Activated CD8-positive, alpha-beta T cell treated with anti-CD3 and anti-CD28 coated beads for 36 hours (primary cell): ENCODE data around the gene IRF2. TPM values are rescaled to one million over a fixed set of nuclear protein-coding genes. Genes with fewer than 3 reads are reported as not detected.

ENCODE experiments used
- ATAC-seq: fragments of 200-7000 bp; cut with Tn5 transposase; one replicate; pipeline ENCODE4 v1.10.0; 2021; ENCODE audit warnings: mild to moderate bottlenecking, moderate library complexity
- CTCF ChIA-PET: fragments of 350-600 bp; sonication (Branson Sonifier 250); formaldehyde crosslinking; loops from one replicate; lab custom pipeline; 2021; ENCODE audit warnings: antibody characterized with exemption; lab: Charles Lee
- POLR2A ChIA-PET: fragments of 350-600 bp; sonication (Branson Sonifier 250); formaldehyde crosslinking; loops from one replicate; lab custom pipeline; 2021; ENCODE audit warnings: antibody characterized with exemption; lab: Charles Lee
- DNase-seq: peaks from one replicate; pipeline ENCODE4 v3.0.0-alpha.2; 2020
- H3K27ac Mint-ChIP-seq: one replicate; pipeline ENCODE4 v1.8.0; 2021; ENCODE audit warnings: mild to moderate bottlenecking, mixed read lengths
- H3K27me3 Mint-ChIP-seq: one replicate; pipeline ENCODE4 v1.8.0; 2021; ENCODE audit warnings: mixed read lengths
- H3K36me3 Mint-ChIP-seq: one replicate; pipeline ENCODE4 v1.8.0; 2021; ENCODE audit warnings: low read depth, mixed read lengths
- H3K4me1 Mint-ChIP-seq: one replicate; pipeline ENCODE4 v1.8.0; 2021; ENCODE audit warnings: low read depth, mixed read lengths
- H3K4me3 Mint-ChIP-seq: one replicate; pipeline ENCODE4 v1.8.0; 2021; ENCODE audit warnings: mild to moderate bottlenecking, moderate library complexity, mixed read lengths
- H3K9me3 Mint-ChIP-seq: one replicate; pipeline ENCODE4 v1.8.0; 2021; ENCODE audit warnings: mixed read lengths
- intact Hi-C: fragments of 100-400 bp; cut with micrococcal nuclease; formaldehyde crosslinking; loops from one replicate; pipeline ENCODE4 v1.10.0; 2022
- total RNA-seq, 2 experiments: library from RNA; stranded (reverse); gene quantifications; one replicate each; pipeline ENCODE4 v1.2.3, GENCODE V29; 2021
- TF ChIP-seq, protein P1 (sequence below): fragments of 200-600 bp; IDR thresholded peaks from one replicate; pipeline ENCODE4 v1.8.0; 2022; ENCODE audit warnings: antibody characterized with exemption, mild to moderate bottlenecking

The IRF2 gene
- total RNA-seq, 2 experiments from 2014 or later: 48.1 to 56.4 TPM

GRCh38 chr4:184419976-184420375 is 54.4 kb downstream of the IRF2 start:
- intact Hi-C loops: loop anchor here (5.0 kb wide), 4 partner anchors 42 to 153 kb away; no protein-coding TSS in a partner anchor
- ChIA-PET POLR2A (interaction anchor here (0.5 to 1.2 kb wide), 3 partner anchors 10 to 138 kb away, joined by 3 read pairs; no protein-coding TSS in a partner anchor), CTCF (interaction anchor here (2.5 kb wide), 1 partner anchor 156 kb away, joined by 13 read pairs; no protein-coding TSS in a partner anchor)
- peak overlapping the region; percentile 12 for H3K4me3 Mint-ChIP-seq
- DNase-seq: no peak
- H3K36me3 Mint-ChIP-seq: peaks cover 74% of the 10 kb centered on the region
- ATAC-seq: no peak
- no peaks in the 10 kb centered on the region for H3K27me3 Mint-ChIP-seq
- TF ChIP-seq, protein P1, sequence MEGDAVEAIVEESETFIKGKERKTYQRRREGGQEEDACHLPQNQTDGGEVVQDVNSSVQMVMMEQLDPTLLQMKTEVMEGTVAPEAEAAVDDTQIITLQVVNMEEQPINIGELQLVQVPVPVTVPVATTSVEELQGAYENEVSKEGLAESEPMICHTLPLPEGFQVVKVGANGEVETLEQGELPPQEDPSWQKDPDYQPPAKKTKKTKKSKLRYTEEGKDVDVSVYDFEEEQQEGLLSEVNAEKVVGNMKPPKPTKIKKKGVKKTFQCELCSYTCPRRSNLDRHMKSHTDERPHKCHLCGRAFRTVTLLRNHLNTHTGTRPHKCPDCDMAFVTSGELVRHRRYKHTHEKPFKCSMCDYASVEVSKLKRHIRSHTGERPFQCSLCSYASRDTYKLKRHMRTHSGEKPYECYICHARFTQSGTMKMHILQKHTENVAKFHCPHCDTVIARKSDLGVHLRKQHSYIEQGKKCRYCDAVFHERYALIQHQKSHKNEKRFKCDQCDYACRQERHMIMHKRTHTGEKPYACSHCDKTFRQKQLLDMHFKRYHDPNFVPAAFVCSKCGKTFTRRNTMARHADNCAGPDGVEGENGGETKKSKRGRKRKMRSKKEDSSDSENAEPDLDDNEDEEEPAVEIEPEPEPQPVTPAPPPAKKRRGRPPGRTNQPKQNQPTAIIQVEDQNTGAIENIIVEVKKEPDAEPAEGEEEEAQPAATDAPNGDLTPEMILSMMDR: no peak
- H3K9me3 Mint-ChIP-seq: peaks cover 7% of the 10 kb centered on the region
- peaks cover 72% of the 10 kb centered on the region for H3K4me1 Mint-ChIP-seq
- H3K27ac Mint-ChIP-seq: peak overlapping the region; percentile 56

DNA sequence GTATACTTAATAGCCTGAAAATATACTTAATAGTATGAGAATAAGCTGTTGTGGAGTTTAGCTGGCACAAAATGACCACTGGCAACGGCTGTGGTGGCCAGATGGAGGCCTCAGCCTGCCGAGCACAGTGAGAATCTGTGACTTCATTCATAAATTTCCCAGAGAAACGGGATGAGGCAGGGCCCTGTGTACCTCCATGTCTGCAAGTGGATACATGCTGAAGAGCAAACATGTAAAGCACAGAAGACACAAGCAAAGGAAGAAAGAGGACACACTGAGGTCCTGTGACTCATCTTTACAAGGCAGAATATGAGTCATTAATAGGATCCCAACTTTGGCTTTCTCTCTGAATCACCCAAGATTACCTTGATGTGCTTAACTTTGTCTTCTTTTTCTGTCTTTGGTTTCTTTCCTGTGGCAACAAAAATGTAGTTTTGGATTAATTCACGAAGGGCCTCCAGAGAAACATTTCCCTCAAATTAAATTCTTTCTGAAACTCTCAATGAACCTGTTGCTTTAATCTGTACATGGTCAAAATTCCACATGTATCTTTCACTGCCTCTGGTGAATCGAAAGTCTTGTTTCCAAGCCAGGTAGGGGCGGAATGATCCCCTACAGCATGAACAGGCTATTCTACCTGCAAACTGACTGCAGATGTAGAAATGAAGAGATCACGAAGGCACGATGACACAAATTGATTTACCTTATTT is 56.4 kb downstream of the IRF2 start:
- peaks cover 71% of the 10 kb centered on the region for H3K36me3 Mint-ChIP-seq
- peaks cover 81% of the 10 kb centered on the region for H3K4me1 Mint-ChIP-seq
- peak overlapping the region; percentile 70 for H3K4me3 Mint-ChIP-seq
- DNase-seq: peak; percentile 22
- peak; percentile 76 for ATAC-seq
- peaks cover 3% of the 10 kb centered on the region for H3K9me3 Mint-ChIP-seq
- intact Hi-C loops: loop anchor here (2.0 to 5.0 kb wide), 5 partner anchors 44 to 151 kb away; no protein-coding TSS in a partner anchor
- POLR2A ChIA-PET: interaction anchor here (0.7 to 1.7 kb wide), 7 partner anchors 9 to 137 kb away, joined by 3 to 11 read pairs (median 3); partner anchors contain the start of gene IRF2
- TF ChIP-seq, protein P1: no peak
- CTCF ChIA-PET: interaction anchor here (0.6 to 1.7 kb wide), 13 partner anchors 37 to 157 kb away, joined by 3 to 11 read pairs (median 3); partner anchors contain the start of gene IRF2
- no peaks in the 10 kb centered on the region for H3K27me3 Mint-ChIP-seq
- H3K27ac Mint-ChIP-seq: peak overlapping the region; percentile 93

DNA sequence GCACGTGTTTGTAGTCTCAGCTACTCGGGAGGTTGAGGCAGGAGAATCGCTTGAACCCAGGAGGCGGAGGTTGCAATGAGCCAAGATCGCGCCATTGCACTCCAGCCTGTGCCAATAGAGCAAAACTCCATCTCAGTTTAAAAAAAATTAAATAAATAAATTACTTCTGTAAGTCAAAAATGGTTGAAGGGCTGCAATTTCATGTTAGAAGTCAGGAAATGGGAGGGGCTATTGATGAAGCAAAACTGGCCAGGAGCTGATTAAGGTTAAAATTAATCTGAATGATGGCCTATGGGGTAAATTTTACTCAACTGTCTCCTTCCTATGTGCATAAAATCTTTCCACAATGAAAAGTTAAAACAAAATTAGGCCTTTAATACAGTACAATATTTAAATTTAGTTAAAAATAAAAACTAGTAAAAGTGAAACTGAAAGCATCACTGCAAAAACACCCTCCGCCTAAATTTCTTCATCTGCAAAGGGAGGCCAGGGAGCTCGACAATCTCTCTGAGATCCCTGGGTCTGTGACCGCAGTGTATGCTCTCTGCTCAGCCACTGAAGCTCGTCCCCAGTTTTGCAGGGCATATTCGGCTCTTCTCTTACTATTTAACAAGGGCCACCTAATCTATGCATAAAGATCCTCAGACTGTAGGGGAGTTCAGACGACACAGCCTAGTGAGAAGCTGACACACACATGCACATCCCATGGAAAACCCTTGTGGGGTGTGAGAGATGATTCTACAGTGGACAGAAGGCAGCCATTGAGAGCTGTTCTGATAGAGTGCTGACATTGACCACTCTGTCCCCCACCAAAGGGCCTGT is 57.2 kb downstream of the IRF2 start:
- Mint-ChIP-seq H3K4me3 (peak overlapping the region; percentile 70), H3K4me1 (peaks cover 78% of the 10 kb centered on the region), H3K27me3 (no peaks in the 10 kb centered on the region), H3K36me3 (peaks cover 68% of the 10 kb centered on the region), H3K27ac (peak overlapping the region; percentile 93), H3K9me3 (no peaks in the 10 kb centered on the region)
- TF ChIP-seq, protein P1: no peak
- ATAC-seq (peak; percentile 47), DNase-seq (peak; percentile 73)
- CTCF ChIA-PET: interaction anchor here (0.6 to 1.9 kb wide), 13 partner anchors 23 to 156 kb away, joined by 3 to 11 read pairs (median 3); partner anchors contain the start of gene IRF2
- POLR2A ChIA-PET: interaction anchor here (0.6 to 1.7 kb wide), 9 partner anchors 8 to 232 kb away, joined by 3 to 11 read pairs (median 3); partner anchors contain the start of gene IRF2
- intact Hi-C loops: loop anchor here (2.0 to 5.0 kb wide), 5 partner anchors 45 to 150 kb away; no protein-coding TSS in a partner anchor

DNA sequence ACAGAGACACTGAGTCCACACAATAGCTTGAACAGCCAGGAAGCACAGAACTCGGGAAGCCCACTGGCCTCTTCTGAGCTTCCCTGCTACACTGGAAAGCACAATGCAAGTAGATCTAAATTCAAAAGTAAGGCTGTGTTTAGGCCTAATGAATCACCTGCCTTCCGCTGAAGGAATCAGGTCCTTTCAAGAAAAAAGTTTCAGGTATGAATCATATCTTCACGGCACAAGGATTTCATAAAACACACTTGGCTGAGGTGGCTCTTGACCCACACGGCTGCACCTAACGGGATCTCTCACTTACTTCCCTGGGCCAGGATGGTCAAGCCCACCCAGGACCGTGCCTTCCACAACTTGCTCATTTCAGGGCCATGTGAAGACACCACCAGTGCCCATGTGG is 59.3 kb downstream of the IRF2 start:
- Mint-ChIP-seq H3K4me1 (peaks cover 69% of the 10 kb centered on the region), H3K9me3 (no peaks in the 10 kb centered on the region), H3K27ac (peak overlapping the region; percentile 47), H3K36me3 (peaks cover 55% of the 10 kb centered on the region), H3K4me3 (no peak overlapping the region), H3K27me3 (no peaks in the 10 kb centered on the region)
- intact Hi-C loops: loop anchor here (5.0 kb wide), 4 partner anchors 47 to 148 kb away; no protein-coding TSS in a partner anchor
- no peak for ATAC-seq
- TF ChIP-seq, protein P1: no peak
- ChIA-PET CTCF (interaction anchor here (1.4 to 1.5 kb wide), 2 partner anchors 104 to 151 kb away, joined by 3 to 5 read pairs; no protein-coding TSS in a partner anchor), POLR2A (no interaction called here)
- no peak for DNase-seq
